IMR-90 (cell line): ENCODE measurements around the gene STAG2. TPM values are rescaled to one million over a fixed set of nuclear protein-coding genes. Genes with fewer than 3 reads are reported as not detected.
A peak's percentile ranks its signal among the peaks of the same experiment; 100 is the strongest.

Experiments
- ATAC-seq: fragments of 200-7000 bp; cut with Tn5 transposase; 2 replicates; pipeline ENCODE4 v1.9.1; 2020; ENCODE audit warnings: low read depth, mild to moderate bottlenecking, moderate library complexity
- BruUV-seq: library from RNA; stranded (reverse); fragments of 400-500 nt; replicated peaks from 2 replicates; lab custom pipeline; 2021; lab: Mats Ljungman, UMichigan
- CTCF ChIA-PET: fragments of 300-600 bp; formaldehyde crosslinking; extraction: SDS; loops from one replicate; lab custom pipeline; 2021; ENCODE audit warnings: antibody characterized with exemption; lab: Yijun Ruan, JAX
- POLR2A ChIA-PET: fragments of 300-600 bp; sonication (Branson Sonifier 250); formaldehyde crosslinking; loops from one replicate; lab custom pipeline; 2022; ENCODE audit warnings: antibody characterized with exemption; ENCODE audit not compliant: unreplicated experiment; lab: Charles Lee
- DNase-seq: peaks from one replicate; pipeline ENCODE4 v3.0.0; 2013
- H2AFZ ChIP-seq: replicated peaks from 2 replicates; pipeline ENCODE3; 2013; ENCODE audit warnings: low read length, mild to moderate bottlenecking; ENCODE audit not compliant: poor library complexity
- H2AK5ac ChIP-seq: 2 replicates; pipeline ENCODE4 v1.6.1; 2013; ENCODE audit warnings: low read depth, low read length, inconsistent platforms
- H2AK9ac ChIP-seq: replicated peaks from 2 replicates; pipeline ENCODE3; 2013; ENCODE audit warnings: mild to moderate bottlenecking, low read depth, low read length, moderate library complexity; ENCODE audit not compliant: poor library complexity
- H2BK120ac ChIP-seq: 2 replicates; pipeline ENCODE4 v1.6.1; 2013; ENCODE audit warnings: low read depth, low read length, inconsistent platforms
- H2BK15ac ChIP-seq: 3 replicates; pipeline ENCODE4 v1.6.1; 2013; ENCODE audit warnings: low read depth, low read length, inconsistent platforms
- H2BK20ac ChIP-seq: 2 replicates; pipeline ENCODE4 v1.6.1; 2013; ENCODE audit warnings: low read depth, mild to moderate bottlenecking, inconsistent platforms, low read length, moderate library complexity
- H2BK5ac ChIP-seq: 2 replicates; pipeline ENCODE4 v1.6.1; 2013; ENCODE audit warnings: mild to moderate bottlenecking, low read depth, low read length, inconsistent platforms; ENCODE audit not compliant: poor library complexity, severe bottlenecking
- H3K14ac ChIP-seq: replicated peaks from 2 replicates; pipeline ENCODE4 v1.6.1; 2013; ENCODE audit warnings: low read depth, low read length, inconsistent platforms
- H3K18ac ChIP-seq: 2 replicates; pipeline ENCODE4 v1.6.1; 2013; ENCODE audit warnings: low read depth, low read length, control low read depth
- H3K23ac ChIP-seq: 2 replicates; pipeline ENCODE4 v1.6.1; 2013; ENCODE audit warnings: low read depth, low read length, inconsistent platforms
- H3K27ac ChIP-seq: 2 replicates; pipeline ENCODE4 v1.5.1; 2013; ENCODE audit warnings: mild to moderate bottlenecking, control low read depth, low read length; ENCODE audit not compliant: insufficient read depth
- H3K27me3 ChIP-seq: 2 replicates; pipeline ENCODE4 v1.6.1; 2013; ENCODE audit warnings: low read length; ENCODE audit not compliant: control insufficient read depth, insufficient read depth
- H3K36me3 ChIP-seq: 2 replicates; pipeline ENCODE4 v1.6.1; 2013; ENCODE audit warnings: low read length, mixed read lengths; ENCODE audit not compliant: control insufficient read depth, insufficient read depth
- H3K4ac ChIP-seq: 2 replicates; pipeline ENCODE4 v1.6.1; 2013; ENCODE audit warnings: low read depth, low read length, inconsistent platforms
- H3K4me1 ChIP-seq: 2 replicates; pipeline ENCODE4 v1.6.1; 2013; ENCODE audit warnings: low read length, mixed read lengths; ENCODE audit not compliant: control insufficient read depth, insufficient read depth
- H3K4me2 ChIP-seq: 2 replicates; pipeline ENCODE4 v1.6.1; 2013; ENCODE audit warnings: low read depth, mild to moderate bottlenecking, control low read depth, low read length, moderate library complexity
- H3K4me3 ChIP-seq: 2 replicates; pipeline ENCODE4 v1.5.1; 2013; ENCODE audit warnings: low read depth, mild to moderate bottlenecking, control low read depth, low read length, moderate library complexity; ENCODE audit not compliant: insufficient read depth
- H3K56ac ChIP-seq: 2 replicates; pipeline ENCODE4 v1.6.1; 2013; ENCODE audit warnings: low read length, inconsistent platforms; ENCODE audit not compliant: insufficient read depth; ENCODE audit errors: extremely low read depth
- H3K79me1 ChIP-seq, 2 experiments: 2 replicates each; pipeline ENCODE4 v1.6.1; 2013; ENCODE audit warnings: low read length in 2 of 2, inconsistent platforms in 1 of 2, low read depth in 1 of 2
- H3K9ac ChIP-seq: 2 replicates; pipeline ENCODE4 v1.6.1; 2013; ENCODE audit warnings: low read depth, low read length, control low read depth
- H3K9me1 ChIP-seq: 2 replicates; pipeline ENCODE4 v1.6.1; 2013; ENCODE audit warnings: low read length, inconsistent platforms; ENCODE audit not compliant: insufficient read depth
- H3K9me3 ChIP-seq: 2 replicates; pipeline ENCODE4 v1.6.1; 2013; ENCODE audit warnings: low read length; ENCODE audit not compliant: control insufficient read depth, insufficient read depth
- H4K20me1 ChIP-seq: 2 replicates; pipeline ENCODE4 v1.6.1; 2013; ENCODE audit warnings: low read length, inconsistent platforms; ENCODE audit not compliant: insufficient read depth
- H4K5ac ChIP-seq: 2 replicates; pipeline ENCODE4 v1.6.1; 2013; ENCODE audit warnings: mild to moderate bottlenecking, low read depth, low read length, control low read depth
- H4K8ac ChIP-seq, 2 experiments: 2 replicates each; pipeline ENCODE4 v1.6.1; 2013; ENCODE audit warnings: low read depth in 2 of 2, low read length in 2 of 2, control low read depth in 1 of 2, inconsistent platforms in 1 of 2
- H4K91ac ChIP-seq: 2 replicates; pipeline ENCODE4 v1.6.1; 2013; ENCODE audit warnings: low read depth, low read length, inconsistent platforms; ENCODE audit not compliant: insufficient read depth
- CEBPB ChIP-seq: IDR thresholded peaks from 2 replicates; pipeline ENCODE4 v1.6.1; 2012; ENCODE audit warnings: low read depth, low read length, improper control_type of control experiment
- CHD1 ChIP-seq: IDR thresholded peaks from 2 replicates; pipeline ENCODE4 v1.6.1; 2012; ENCODE audit warnings: low read depth, low read length, improper control_type of control experiment
- CTCF ChIP-seq: conservative IDR thresholded peaks from 2 replicates; pipeline ENCODE4 v1.5.1; 2012; ENCODE audit warnings: mild to moderate bottlenecking, low read depth, low read length, improper control_type of control experiment
- ELK1 ChIP-seq: fragments of 150-350 bp; IDR thresholded peaks from 2 replicates; pipeline ENCODE4 v1.6.1; 2016; ENCODE audit warnings: low read depth, mild to moderate bottlenecking, low read length, moderate library complexity, borderline replicate concordance
- FOS ChIP-seq: fragments of 150-350 bp; IDR thresholded peaks from 2 replicates; pipeline ENCODE4 v1.6.1; 2016; ENCODE audit warnings: low read depth, low read length
- MAFK ChIP-seq: IDR thresholded peaks from 2 replicates; pipeline ENCODE4 v1.6.1; 2012; ENCODE audit warnings: low read depth, low read length, improper control_type of control experiment
- MAZ ChIP-seq: IDR thresholded peaks from 2 replicates; pipeline ENCODE4 v1.6.1; 2012; ENCODE audit warnings: low read depth, mild to moderate bottlenecking, low read length, improper control_type of control experiment, moderate library complexity, borderline replicate concordance
- MXI1 ChIP-seq: IDR thresholded peaks from 2 replicates; pipeline ENCODE4 v1.6.1; 2012; ENCODE audit warnings: low read depth, mild to moderate bottlenecking, low read length, moderate library complexity, borderline replicate concordance
- NFE2L2 ChIP-seq: fragments of 150-350 bp; IDR thresholded peaks from 2 replicates; pipeline ENCODE4 v1.6.1; 2016; ENCODE audit warnings: low read depth, mild to moderate bottlenecking, low read length
- POLR2A ChIP-seq: IDR thresholded peaks from 2 replicates; pipeline ENCODE4 v1.6.1; 2012; ENCODE audit warnings: mild to moderate bottlenecking, low read depth, low read length
- RAD21 ChIP-seq: IDR thresholded peaks from 2 replicates; pipeline ENCODE4 v1.6.1; 2012; ENCODE audit warnings: low read length, improper control_type of control experiment
- RCOR1 ChIP-seq: IDR thresholded peaks from 2 replicates; pipeline ENCODE4 v1.6.1; 2012; ENCODE audit warnings: mild to moderate bottlenecking, low read length, improper control_type of control experiment; ENCODE audit not compliant: insufficient replicate concordance
- RFX5 ChIP-seq: IDR thresholded peaks from 2 replicates; pipeline ENCODE4 v1.8.0; 2012; ENCODE audit warnings: low read depth, mild to moderate bottlenecking, low read length, moderate library complexity
- USF2 ChIP-seq: fragments of 150-350 bp; IDR thresholded peaks from 2 replicates; pipeline ENCODE4 v1.6.1; 2017; ENCODE audit warnings: mild to moderate bottlenecking, antibody characterized with exemption, low read length, low read depth
- WGBS, 2 experiments: methylation state at CpG; one replicate each; pipeline versions ENCODE4 v1.1.5 to v1.1.7; 2013; ENCODE audit warnings: missing lambda C conversion rate in 2 of 2; ENCODE audit not compliant: insufficient read length in 1 of 2; ENCODE audit errors: extremely low coverage in 2 of 2; 5-methylcytosine and 5-hydroxymethylcytosine counted together
- dilution Hi-C: fragments of 300-500 bp; cut with HindIII; formaldehyde crosslinking; loops from one replicate; pipeline ENCODE4 v1.14.3; 2018; ENCODE audit warnings: low sequenced_read_pairs; ENCODE audit not compliant: unreplicated experiment
- in situ Hi-C: fragments of 300-500 bp; cut with MboI; formaldehyde crosslinking; loops from 3 replicates; pipeline ENCODE4 v1.14.3; 2019; ENCODE audit warnings: low sequenced_read_pairs, inconsistent platforms, mixed read lengths
- intact Hi-C: fragments of 100-400 bp; cut with micrococcal nuclease; formaldehyde crosslinking; loops from 2 replicates; pipeline ENCODE4 v1.10.0; 2022
- polyA plus RNA-seq, 3 experiments: library from polyadenylated mRNA; depleted of rRNA; stranded (reverse); fragments of >200 nt; gene quantifications; 2 replicates each; pipeline ENCODE4 v1.2.3, GENCODE V29; 2012; ENCODE audit warnings: low replicate concordance in 1 of 3
- total RNA-seq: library from RNA; depleted of rRNA; stranded (reverse); fragments of >200 nt; gene quantifications from 2 replicates; pipeline ENCODE4 v1.2.3, GENCODE V29; 2012

The STAG2 gene
- total and polyA plus RNA-seq, 2 of the 4 experiments (the other 2 are of a cell fraction): 19.6 to 71.2 TPM

GRCh38 chrX:123993326-123993725, 31.8 kb downstream of the STAG2 start:
- dilution Hi-C loops (no loop called here), intact Hi-C loops (no loop called here), in situ Hi-C loops (no loop called here)
- Histone ChIP-seq H3K36me3 (no peaks in the 10 kb centered on the region; the same call in 1 of the 2 replicates), H3K18ac (no peak overlapping the region), H2BK15ac (no peak overlapping the region), H2AFZ (no peak overlapping the region), H3K4me2 (no peak overlapping the region), H3K4me1 (peaks cover 4% of the 10 kb centered on the region; the same call in 1 of the 2 replicates), H3K23ac (no peak overlapping the region), H4K5ac (no peak overlapping the region), H3K14ac (no peak overlapping the region), H2AK9ac (no peak overlapping the region), H2BK120ac (no peak overlapping the region), H3K56ac (no peak overlapping the region), H4K8ac (no peak overlapping the region), H3K9me3 (no peaks in the 10 kb centered on the region), H3K27ac (no peak overlapping the region), H3K4me3 (no peak overlapping the region), H3K4ac (no peak overlapping the region), H2BK5ac (peak overlapping the region; percentile 65), H2AK5ac (no peak overlapping the region), H3K9me1 (no peaks in the 10 kb centered on the region; the same call in 1 of the 2 replicates), H4K91ac (no peak overlapping the region), H3K9ac (no peak overlapping the region), H2BK20ac (no peak overlapping the region), H3K27me3 (no peaks in the 10 kb centered on the region), H4K20me1 (peaks cover 27% of the 10 kb centered on the region), H3K79me1 (peaks cover 0 to 10% of the 10 kb centered on the region in 2 experiments; a peak in 3 of 4 replicates)
- DNase-seq: peak; percentile 81
- WGBS, 2 experiments: no CpG with 5 or more reads among the region's 1 CpG
- BruUV-seq: no TSS peak
- TF ChIP-seq MAFK: no peak
- no peak for TF ChIP-seq RFX5
- TF ChIP-seq CEBPB: no peak
- TF ChIP-seq MAZ: no peak
- no peak for TF ChIP-seq MXI1
- no peak for TF ChIP-seq RCOR1
- no peak for TF ChIP-seq ELK1
- TF ChIP-seq NFE2L2: no peak
- TF ChIP-seq POLR2A: no peak
- no peak for TF ChIP-seq RAD21
- TF ChIP-seq CTCF: no peak
- no peak for TF ChIP-seq CHD1
- no peak for TF ChIP-seq USF2
- no peak for TF ChIP-seq FOS
- POLR2A ChIA-PET: no interaction called here
- CTCF ChIA-PET: interaction anchor here (1.2 kb wide), 1 partner anchor 70 kb away, joined by 3 read pairs; no protein-coding TSS in a partner anchor
- peak; percentile 70 for ATAC-seq
